HG02885 (cell line): Measurements from ENCODE around the gene MT1E.
A peak's percentile ranks its signal among the peaks of the same experiment; 100 is the strongest.
"Not testable (repeated sequence)": the region's sequence is repeated elsewhere in the genome, so short reads cannot be mapped to it uniquely, and the experiment has no call there.

Experiments used
- ATAC-seq: cut with Tn5 transposase; IDR thresholded peaks from one replicate; pipeline ENCODE4 v1.9.1; 2021; ENCODE audit warnings: mild to moderate bottlenecking; ENCODE audit not compliant: unreplicated experiment, poor library complexity

MT1E gene

GRCh38 chr16:56625140-56625942, at the start of gene MT1E:
TSS of gene MT1E (plus strand) at chr16:56625781. CDS start at chr16:56625852, 71 bp downstream.
- no peak for ATAC-seq

GRCh38 chr16:56576585-56577299, 48.8 kb upstream of the MT1E start:
- peak; percentile 84 for ATAC-seq

GRCh38 chr16:56577300-56577625, 48.3 kb upstream of the MT1E start:
- ATAC-seq, result no peak

- ATAC-seq, result no peak
Measured at GRCh38 chr16:56580391-56581048, 45.1 kb upstream of the MT1E start.

- ATAC-seq, result not testable (repeated sequence)
Measured at GRCh38 chr16:56582911-56583310, 42.7 kb upstream of the MT1E start.

- ATAC-seq, result no peak
Measured at GRCh38 chr16:56583351-56584168, 42.0 kb upstream of the MT1E start.

GRCh38 chr16:56584276-56584675, 41.3 kb upstream of the MT1E start:
- ATAC-seq, result no peak

- no peak for ATAC-seq
Measured at GRCh38 chr16:56588781-56589140, 36.8 kb upstream of the MT1E start.

- no peak for ATAC-seq
Measured at GRCh38 chr16:56589141-56590039, 36.2 kb upstream of the MT1E start, which contains the start of gene MT3. TSS of gene MT3 (plus strand) at chr16:56589528. CDS start at chr16:56589591, 63 bp downstream.

- ATAC-seq, result no peak
Measured at GRCh38 chr16:56591377-56592060, 34.1 kb upstream of the MT1E start.

- ATAC-seq, result no peak
Measured at GRCh38 chr16:56593573-56594291, 31.8 kb upstream of the MT1E start.

GRCh38 chr16:56594292-56594619, 31.3 kb upstream of the MT1E start:
- no peak for ATAC-seq

- ATAC-seq, result no peak
Measured at GRCh38 chr16:56600398-56600999, 25.1 kb upstream of the MT1E start.

GRCh38 chr16:56601325-56601724, 24.3 kb upstream of the MT1E start:
- ATAC-seq, result no peak

GRCh38 chr16:56603589-56603988, 22.0 kb upstream of the MT1E start:
- no peak for ATAC-seq

- no peak for ATAC-seq
Measured at GRCh38 chr16:56604966-56605365, 20.6 kb upstream of the MT1E start.

GRCh38 chr16:56605475-56605874, 20.1 kb upstream of the MT1E start:
- ATAC-seq, result no peak

- no peak for ATAC-seq
Measured at GRCh38 chr16:56606071-56606475, 19.5 kb upstream of the MT1E start.
